Hepatic stellate cell (primary cell): ENCODE data around the gene GABRG2.

Experiments
- DNase-seq: peaks from one replicate; pipeline ENCODE4 v3.0.0; 2011; ENCODE audit warnings: low spot score

Gene GABRG2

DNA sequence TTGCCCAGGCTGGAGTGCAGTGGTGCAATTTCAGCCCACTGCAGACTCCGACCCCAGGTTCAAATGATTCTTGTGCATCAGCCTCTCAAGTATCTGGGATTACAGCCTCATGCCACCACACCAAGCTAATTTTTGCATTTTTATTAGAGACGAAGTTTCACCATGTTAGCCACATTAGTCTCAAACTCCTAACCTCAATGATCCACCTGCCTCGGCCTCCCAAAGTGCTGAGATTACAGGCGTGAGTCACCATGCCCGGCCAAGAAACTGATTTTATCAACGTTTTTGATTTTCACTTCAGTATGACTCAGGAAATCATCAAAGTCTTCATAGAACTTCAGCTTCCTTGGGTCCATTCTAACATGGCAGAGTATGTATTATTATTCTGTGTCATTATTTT is 125.4 kb downstream of the GABRG2 start:
- DNase-seq, result no peak

DNA sequence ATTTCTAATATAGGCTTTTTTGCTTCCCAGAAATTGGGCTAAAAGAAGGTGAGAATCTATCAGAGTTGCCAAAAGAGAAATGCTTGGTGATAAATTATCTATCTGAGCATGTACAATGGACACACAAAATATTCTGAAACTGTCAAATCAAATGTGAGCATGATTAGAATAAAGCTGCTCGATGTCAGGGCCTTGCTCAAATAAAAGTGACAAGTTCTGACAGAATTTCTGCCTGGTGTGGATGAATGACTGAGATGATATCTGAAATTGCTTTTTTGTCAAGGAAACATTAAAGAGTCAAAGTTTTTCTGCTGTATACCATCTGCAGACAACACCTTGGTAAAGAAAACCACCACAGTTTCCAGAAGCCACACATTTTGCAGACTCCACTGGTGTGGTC is 128.8 kb downstream of the GABRG2 start:
- no peak for DNase-seq

DNA sequence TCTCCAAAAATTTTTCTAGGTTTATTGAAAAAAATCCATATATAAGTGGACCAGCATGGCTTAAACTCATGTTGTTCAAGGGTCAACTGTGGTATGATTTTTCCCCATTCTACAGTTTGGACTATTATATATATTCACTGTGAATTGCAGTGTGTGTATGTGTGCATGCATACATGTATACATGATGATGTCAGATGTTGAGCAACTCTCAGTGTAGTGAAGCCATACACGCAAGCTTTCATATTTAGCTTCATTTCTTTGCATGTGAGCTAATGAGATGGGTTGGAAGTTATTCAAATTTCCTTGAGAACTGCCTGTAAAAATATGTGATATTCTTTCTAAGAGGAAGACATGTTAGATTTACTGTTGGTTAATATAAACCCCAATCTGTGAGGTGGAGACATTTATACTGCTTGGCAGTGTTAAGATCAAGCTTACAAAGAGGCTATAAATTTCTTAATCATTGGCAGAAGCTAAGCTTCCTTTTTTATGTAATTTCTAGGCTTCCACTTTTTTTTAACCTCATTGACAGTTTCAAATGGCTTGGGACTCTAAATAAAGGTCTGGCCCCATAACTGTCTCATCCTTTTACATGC is 134.8 kb downstream of the GABRG2 start:
- no peak for DNase-seq
